ENCODE measurements around the gene ABR.
"Not testable (repeated sequence)": the region's sequence is repeated elsewhere in the genome, so short reads cannot be mapped to it uniquely, and the experiment has no call there.

ABR gene

DNA sequence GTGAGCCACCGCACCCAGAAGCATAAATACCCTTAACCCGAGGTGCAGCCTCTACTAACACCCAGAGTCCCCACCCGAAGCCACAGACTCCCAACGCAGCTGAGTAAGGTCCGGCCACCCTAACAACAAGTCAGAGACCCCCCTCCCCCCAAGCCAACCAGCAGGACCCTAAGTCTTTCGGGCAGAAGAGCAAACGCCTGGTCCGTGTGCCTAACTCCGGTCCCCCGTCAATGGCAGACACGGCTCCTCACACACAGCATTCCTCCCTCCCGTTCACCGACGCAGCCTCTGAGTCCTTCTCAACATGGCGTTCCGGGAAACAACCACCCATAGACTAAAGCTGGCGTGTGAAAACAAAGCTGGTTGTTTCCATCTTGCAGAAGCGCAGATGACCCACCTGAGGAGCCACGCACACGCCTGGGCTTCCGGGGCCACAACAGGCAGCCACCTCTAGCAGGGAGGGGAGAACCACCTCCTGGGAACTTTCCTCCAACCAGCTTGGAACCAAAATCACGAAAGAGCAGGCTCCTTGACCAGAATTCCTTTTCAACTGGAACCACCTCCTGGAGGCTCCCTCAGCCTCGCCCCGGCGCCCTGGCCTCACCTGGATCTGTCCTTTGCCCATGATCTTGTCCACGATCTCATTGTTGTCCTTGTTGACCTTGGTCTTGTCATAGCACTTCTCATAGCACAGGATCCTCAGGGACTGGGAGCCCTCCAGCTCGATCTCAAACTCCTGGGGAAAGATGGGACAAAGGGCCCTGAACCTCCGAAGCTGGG, 130.1 kb downstream of the ABR start:
- TF ChIP-seq, protein P1, sequence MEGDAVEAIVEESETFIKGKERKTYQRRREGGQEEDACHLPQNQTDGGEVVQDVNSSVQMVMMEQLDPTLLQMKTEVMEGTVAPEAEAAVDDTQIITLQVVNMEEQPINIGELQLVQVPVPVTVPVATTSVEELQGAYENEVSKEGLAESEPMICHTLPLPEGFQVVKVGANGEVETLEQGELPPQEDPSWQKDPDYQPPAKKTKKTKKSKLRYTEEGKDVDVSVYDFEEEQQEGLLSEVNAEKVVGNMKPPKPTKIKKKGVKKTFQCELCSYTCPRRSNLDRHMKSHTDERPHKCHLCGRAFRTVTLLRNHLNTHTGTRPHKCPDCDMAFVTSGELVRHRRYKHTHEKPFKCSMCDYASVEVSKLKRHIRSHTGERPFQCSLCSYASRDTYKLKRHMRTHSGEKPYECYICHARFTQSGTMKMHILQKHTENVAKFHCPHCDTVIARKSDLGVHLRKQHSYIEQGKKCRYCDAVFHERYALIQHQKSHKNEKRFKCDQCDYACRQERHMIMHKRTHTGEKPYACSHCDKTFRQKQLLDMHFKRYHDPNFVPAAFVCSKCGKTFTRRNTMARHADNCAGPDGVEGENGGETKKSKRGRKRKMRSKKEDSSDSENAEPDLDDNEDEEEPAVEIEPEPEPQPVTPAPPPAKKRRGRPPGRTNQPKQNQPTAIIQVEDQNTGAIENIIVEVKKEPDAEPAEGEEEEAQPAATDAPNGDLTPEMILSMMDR (conservative IDR thresholded peaks at IDR 0.05; ENCODE audit: low read depth, low read length): no peak
- H3K9ac ChIP-seq: no peak overlapping the region
- no peak overlapping the region for H3K4me2 ChIP-seq
- no peaks in the 10 kb centered on the region for H3K27me3 ChIP-seq (ENCODE audit: insufficient read depth, low read depth)
- H2AFZ ChIP-seq (ENCODE audit: low read depth): no peak overlapping the region
- no peaks in the 10 kb centered on the region for H3K4me1 ChIP-seq (ENCODE audit: low read depth, poor library complexity, severe bottlenecking)
- no peaks in the 10 kb centered on the region for H3K79me2 ChIP-seq (ENCODE audit: insufficient read depth, low read depth)
- H3K27ac ChIP-seq: no peak overlapping the region
- no peak overlapping the region for H3K4me3 ChIP-seq (IDR thresholded peaks at IDR 0.05; ENCODE audit: insufficient read depth, low read depth, low read length)
- no peaks in the 10 kb centered on the region for H3K36me3 ChIP-seq (ENCODE audit: insufficient read depth)
- no peaks in the 10 kb centered on the region for H4K20me1 ChIP-seq (ENCODE audit: insufficient read depth)

DNA sequence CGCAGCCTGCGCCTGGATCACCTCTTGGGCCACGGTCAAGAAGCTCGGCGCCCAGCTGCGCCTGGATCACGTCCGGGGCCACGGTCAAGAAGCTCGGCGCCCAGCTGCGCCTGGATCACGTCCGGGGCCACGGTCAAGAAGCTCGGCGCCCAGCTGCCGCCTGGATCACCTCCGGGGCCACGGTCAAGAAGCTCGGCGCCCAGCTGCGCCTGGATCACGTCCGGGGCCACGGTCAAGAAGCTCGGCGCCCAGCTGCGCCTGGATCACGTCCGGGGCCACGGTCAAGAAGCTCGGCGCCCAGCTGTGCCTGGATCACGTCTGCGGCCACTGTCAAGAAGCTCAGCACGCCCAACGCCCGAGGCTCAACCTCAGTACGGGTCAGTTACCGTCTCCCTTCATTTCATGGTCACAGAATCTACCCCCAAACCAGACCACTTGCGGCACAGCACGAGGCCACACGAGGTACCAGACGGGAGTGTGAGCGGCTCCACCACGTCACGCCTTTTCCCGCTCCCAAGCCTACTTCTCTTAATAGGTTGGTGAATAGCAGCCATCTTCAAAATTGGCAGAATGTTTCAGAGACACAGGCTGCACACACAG, 131.2 kb downstream of the ABR start:
- not testable (repeated sequence) for H3K4me1 ChIP-seq (ENCODE audit: low read depth, poor library complexity, severe bottlenecking); H3K79me2 ChIP-seq (ENCODE audit: insufficient read depth, low read depth); H4K20me1 ChIP-seq (ENCODE audit: insufficient read depth); H3K36me3 ChIP-seq (ENCODE audit: insufficient read depth); H3K4me3 ChIP-seq (IDR thresholded peaks at IDR 0.05; ENCODE audit: insufficient read depth, low read depth, low read length); H3K9ac ChIP-seq; H3K27ac ChIP-seq; H3K4me2 ChIP-seq; H3K27me3 ChIP-seq (ENCODE audit: insufficient read depth, low read depth); H2AFZ ChIP-seq (ENCODE audit: low read depth)

DNA sequence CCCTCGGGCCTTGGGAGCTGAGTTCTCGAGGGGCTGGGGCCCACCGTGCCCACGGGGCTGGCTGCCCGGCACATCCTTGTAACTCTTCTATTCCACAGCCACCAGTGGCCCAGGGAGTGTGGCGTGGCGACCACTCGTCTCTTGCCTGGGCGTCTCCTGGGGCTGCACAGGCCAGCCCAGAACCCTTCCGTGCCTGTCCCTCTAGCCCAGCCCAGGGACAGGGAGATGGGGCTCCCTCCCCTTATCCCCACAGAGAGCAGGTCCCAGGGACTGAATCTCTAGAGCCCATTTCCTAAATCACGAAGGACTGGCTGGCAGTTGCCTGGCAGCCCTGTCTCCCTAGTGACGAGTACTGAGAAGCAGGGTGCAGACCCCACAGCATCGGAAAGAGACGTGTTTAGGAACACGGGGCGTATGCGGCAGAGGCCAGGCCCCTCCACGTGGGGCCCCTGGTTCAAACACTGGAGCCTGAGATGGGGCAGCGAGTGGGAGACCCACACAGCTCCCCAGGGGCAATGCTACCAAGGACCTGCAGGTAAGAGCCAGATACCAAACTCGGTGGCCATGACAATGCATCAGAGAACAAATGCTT, 131.8 kb downstream of the ABR start:
- Histone ChIP-seq H3K4me3 (IDR thresholded peaks at IDR 0.05; ENCODE audit: insufficient read depth, low read depth, low read length) (no peak overlapping the region), H3K27ac (no peak overlapping the region), H2AFZ (ENCODE audit: low read depth) (no peak overlapping the region)

DNA sequence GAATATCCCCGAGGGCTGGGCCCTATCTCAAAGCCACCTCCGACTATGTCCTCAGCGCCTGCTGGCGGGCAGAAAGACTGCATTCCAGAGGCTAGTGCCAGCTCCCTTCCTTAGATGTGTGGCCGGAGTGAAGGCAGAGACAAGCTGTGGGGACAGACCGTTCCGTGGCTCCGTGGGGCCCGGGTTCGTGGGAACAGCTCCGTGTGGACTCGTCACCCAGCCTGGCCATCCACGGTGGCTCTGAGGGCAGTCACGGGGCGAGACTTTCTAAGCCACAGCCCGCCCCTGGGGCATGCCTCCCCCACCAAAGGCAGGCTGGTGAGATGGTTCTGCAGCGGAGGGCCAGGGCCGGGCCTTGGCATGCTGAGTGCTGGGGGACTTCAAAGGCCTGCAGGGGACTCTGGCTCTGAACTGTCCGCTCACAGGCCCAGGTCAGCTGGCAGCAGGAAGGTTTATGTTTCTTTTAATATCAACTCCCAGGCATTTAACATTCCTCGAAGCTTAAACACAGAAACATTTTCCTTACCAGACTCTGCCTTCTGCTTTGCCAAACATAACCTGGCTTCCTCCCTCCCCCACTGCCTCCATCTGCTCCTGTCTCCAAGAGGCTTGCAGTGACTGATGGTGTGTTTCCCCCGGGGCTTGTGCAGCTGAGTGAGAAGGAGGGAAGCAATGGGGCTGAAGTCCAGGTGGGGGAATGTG, 132.5 kb downstream of the ABR start:
- Histone ChIP-seq H2AFZ (ENCODE audit: low read depth) (no peak overlapping the region), H3K4me1 (ENCODE audit: low read depth, poor library complexity, severe bottlenecking) (no peaks in the 10 kb centered on the region), H4K20me1 (ENCODE audit: insufficient read depth) (no peaks in the 10 kb centered on the region), H3K27ac (no peak overlapping the region), H3K36me3 (ENCODE audit: insufficient read depth) (no peaks in the 10 kb centered on the region), H3K4me2 (no peak overlapping the region), H3K9ac (no peak overlapping the region), H3K79me2 (ENCODE audit: insufficient read depth, low read depth) (no peaks in the 10 kb centered on the region), H3K27me3 (ENCODE audit: insufficient read depth, low read depth) (no peaks in the 10 kb centered on the region), H3K4me3 (IDR thresholded peaks at IDR 0.05; ENCODE audit: insufficient read depth, low read depth, low read length) (no peak overlapping the region)
- TF ChIP-seq, protein P1 (conservative IDR thresholded peaks at IDR 0.05; ENCODE audit: low read depth, low read length): no peak

More for the DNA sequence above, 131.8 kb downstream of the ABR start:
- H3K4me1 ChIP-seq (ENCODE audit: low read depth, poor library complexity, severe bottlenecking): no peaks in the 10 kb centered on the region
- no peaks in the 10 kb centered on the region for H3K36me3 ChIP-seq (ENCODE audit: insufficient read depth)
- no peaks in the 10 kb centered on the region for H3K79me2 ChIP-seq (ENCODE audit: insufficient read depth, low read depth)
- no peaks in the 10 kb centered on the region for H4K20me1 ChIP-seq (ENCODE audit: insufficient read depth)
- no peak overlapping the region for H3K4me2 ChIP-seq
- no peaks in the 10 kb centered on the region for H3K27me3 ChIP-seq (ENCODE audit: insufficient read depth, low read depth)
- H3K9ac ChIP-seq: no peak overlapping the region
- TF ChIP-seq, protein P1 (conservative IDR thresholded peaks at IDR 0.05; ENCODE audit: low read depth, low read length): no peak
